H9 (cell line): ENCODE data around the gene RPUSD2. TPM values are rescaled to one million over a fixed set of nuclear protein-coding genes. Genes with fewer than 3 reads are reported as not detected.

Experiments
- DNase-seq: peaks from one replicate; pipeline ENCODE4 v3.0.0-alpha.2; 2017
- H2AFZ ChIP-seq: one replicate; pipeline ENCODE4 v1.6.1; 2013; ENCODE audit warnings: mild to moderate bottlenecking, low read length, control low read depth, moderate library complexity
- H2AK5ac ChIP-seq: 2 replicates; pipeline ENCODE4 v1.6.1; 2013; ENCODE audit warnings: low read length, control low read depth, mixed read lengths; ENCODE audit not compliant: insufficient read length
- H2BK120ac ChIP-seq: one replicate; pipeline ENCODE4 v1.6.1; 2013; ENCODE audit warnings: low read depth, mild to moderate bottlenecking, low read length, control low read depth, inconsistent platforms; ENCODE audit not compliant: poor library complexity, severe bottlenecking
- H2BK12ac ChIP-seq: 2 replicates; pipeline ENCODE4 v1.6.1; 2013; ENCODE audit warnings: low read length, control low read depth, mixed read lengths, low read depth; ENCODE audit not compliant: insufficient read length
- H2BK15ac ChIP-seq: 2 replicates; pipeline ENCODE4 v1.6.1; 2013; ENCODE audit warnings: low read depth, low read length, control low read depth
- H2BK20ac ChIP-seq: one replicate; pipeline ENCODE4 v1.6.1; 2013; ENCODE audit warnings: low read depth, mild to moderate bottlenecking, low read length, control low read depth, inconsistent platforms; ENCODE audit not compliant: poor library complexity, severe bottlenecking
- H2BK5ac ChIP-seq: 2 replicates; pipeline ENCODE4 v1.6.1; 2013; ENCODE audit warnings: low read length, control low read depth, mixed read lengths; ENCODE audit not compliant: insufficient read length
- H3K14ac ChIP-seq: 2 replicates; pipeline ENCODE4 v1.6.1; 2013; ENCODE audit warnings: low read length, control low read depth; ENCODE audit not compliant: insufficient read depth
- H3K18ac ChIP-seq: 2 replicates; pipeline ENCODE4 v1.6.1; 2013; ENCODE audit warnings: low read depth, mild to moderate bottlenecking, mixed read lengths, low read length, control low read depth; ENCODE audit not compliant: insufficient read length
- H3K23ac ChIP-seq: 2 replicates; pipeline ENCODE4 v1.6.1; 2013; ENCODE audit warnings: low read length, control low read depth, mixed read lengths, low read depth; ENCODE audit not compliant: insufficient read length
- H3K23me2 ChIP-seq: 2 replicates; pipeline ENCODE4 v1.6.1; 2013; ENCODE audit warnings: low read depth, mild to moderate bottlenecking, mixed read lengths, low read length, control low read depth; ENCODE audit not compliant: insufficient read length, poor library complexity, severe bottlenecking
- H3K27ac ChIP-seq: 2 replicates; pipeline ENCODE4 v1.5.1; 2013; ENCODE audit warnings: low read length, control low read depth, mixed read lengths, low read depth; ENCODE audit not compliant: insufficient read length
- H3K27me3 ChIP-seq: 2 replicates; pipeline ENCODE4 v1.6.1; 2013; ENCODE audit warnings: low read length, control low read depth, inconsistent platforms; ENCODE audit not compliant: insufficient read depth
- H3K4ac ChIP-seq: 2 replicates; pipeline ENCODE4 v1.6.1; 2013; ENCODE audit warnings: low read depth, mild to moderate bottlenecking, control low read depth, inconsistent platforms, low read length, moderate library complexity
- H3K4me1 ChIP-seq: 2 replicates; pipeline ENCODE4 v1.6.1; 2013; ENCODE audit warnings: low read length, control low read depth, inconsistent platforms; ENCODE audit not compliant: insufficient read depth
- H3K4me2 ChIP-seq: 2 replicates; pipeline ENCODE4 v1.6.1; 2013; ENCODE audit warnings: low read length, control low read depth, mixed read lengths; ENCODE audit not compliant: insufficient read length, insufficient read depth
- H3K56ac ChIP-seq: 2 replicates; pipeline ENCODE4 v1.6.1; 2013; ENCODE audit warnings: low read depth, mild to moderate bottlenecking, mixed read lengths, low read length, control low read depth; ENCODE audit not compliant: insufficient read length
- H3K79me1 ChIP-seq: 2 replicates; pipeline ENCODE4 v1.6.1; 2013; ENCODE audit warnings: low read depth, mild to moderate bottlenecking, moderate library complexity, low read length, control low read depth, inconsistent platforms; ENCODE audit not compliant: insufficient read depth, poor library complexity, severe bottlenecking
- H3K79me2 ChIP-seq: 2 replicates; pipeline ENCODE4 v1.6.1; 2013; ENCODE audit warnings: low read length, control low read depth, inconsistent platforms; ENCODE audit not compliant: insufficient read depth
- H3K9ac ChIP-seq: 2 replicates; pipeline ENCODE4 v1.6.1; 2013; ENCODE audit warnings: low read length, control low read depth, mixed read lengths; ENCODE audit not compliant: insufficient read length; ENCODE audit errors: extremely low read depth
- H3K9me3 ChIP-seq: one replicate; pipeline ENCODE4 v1.6.1; 2013; ENCODE audit warnings: low read depth, low read length, inconsistent platforms; ENCODE audit not compliant: control insufficient read depth
- H3T11ph ChIP-seq: one replicate; pipeline ENCODE4 v1.6.1; 2013; ENCODE audit warnings: mild to moderate bottlenecking, low read length, control low read depth, inconsistent platforms
- H4K20me1 ChIP-seq: one replicate; pipeline ENCODE4 v1.6.1; 2013; ENCODE audit not compliant: control insufficient read depth, insufficient read length, insufficient read depth
- H4K5ac ChIP-seq: 2 replicates; pipeline ENCODE4 v1.6.1; 2013; ENCODE audit warnings: low read depth, mild to moderate bottlenecking, mixed read lengths, low read length, control low read depth; ENCODE audit not compliant: insufficient read length
- H4K8ac ChIP-seq: replicated peaks from 2 replicates; pipeline ENCODE4 v1.6.1; 2013; ENCODE audit warnings: low read length, control low read depth, mixed read lengths, low read depth; ENCODE audit not compliant: insufficient read length
- H4K91ac ChIP-seq: 2 replicates; pipeline ENCODE4 v1.6.1; 2013; ENCODE audit warnings: low read depth, mild to moderate bottlenecking, moderate library complexity, mixed read lengths, low read length, control low read depth; ENCODE audit not compliant: insufficient read length
- H3K27ac Mint-ChIP-seq, 3 experiments: 2 replicates in 2 of 3; 3 replicates in 1 of 3; pipeline ENCODE4 v1.8.0; 2020 to 2021; ENCODE audit warnings: mixed read lengths in 3 of 3, mild to moderate bottlenecking in 1 of 3, moderate library complexity in 1 of 3
- H3K27me3 Mint-ChIP-seq: 2 replicates; pipeline ENCODE4 v1.8.0; 2021; ENCODE audit warnings: low read depth, mild to moderate bottlenecking, moderate library complexity, mixed read lengths
- H3K36me3 Mint-ChIP-seq, 3 experiments: 2 replicates in 2 of 3; 3 replicates in 1 of 3; pipeline ENCODE4 v1.8.0; 2020 to 2021; ENCODE audit warnings: low read depth in 3 of 3, mixed read lengths in 3 of 3; ENCODE audit not compliant: insufficient read depth in 1 of 3
- H3K4me1 Mint-ChIP-seq, 2 experiments: 2 replicates each; pipeline ENCODE4 v1.8.0; 2020; ENCODE audit warnings: mixed read lengths in 2 of 2
- H3K4me3 Mint-ChIP-seq, 2 experiments: 2 replicates in 1 of 2; 3 replicates in 1 of 2; pipeline ENCODE4 v1.8.0; 2020 to 2021; ENCODE audit warnings: mild to moderate bottlenecking in 2 of 2, mixed read lengths in 2 of 2, moderate library complexity in 1 of 2
- H3K9me3 Mint-ChIP-seq, 2 experiments: 2 replicates in 1 of 2; 3 replicates in 1 of 2; pipeline ENCODE4 v1.8.0; 2020; ENCODE audit warnings: mild to moderate bottlenecking in 2 of 2, mixed read lengths in 2 of 2, moderate library complexity in 1 of 2
- WGBS: extraction: QIAGEN DNeasy Blood & Tissue Kit; methylation state at CpG from one replicate; pipeline ENCODE4 v1.1.7; 2013; ENCODE audit warnings: missing lambda C conversion rate, low lambda C conversion rate, mixed read lengths; ENCODE audit not compliant: insufficient read length; ENCODE audit errors: extremely low coverage; 5-methylcytosine and 5-hydroxymethylcytosine counted together
- total RNA-seq: library from RNA; stranded (reverse); gene quantifications from 2 replicates; pipeline ENCODE4 v1.2.1, GENCODE V29; 2021
- TF ChIP-seq, protein P1 (sequence below): fragments of 200-600 bp; sonication (generic); conservative IDR thresholded peaks from 3 replicates; pipeline ENCODE4 v1.8.0; 2021; ENCODE audit warnings: antibody characterized with exemption, mild to moderate bottlenecking

Gene RPUSD2
- total RNA-seq, 1 experiment from 2014 or later: 25.7 TPM

DNA sequence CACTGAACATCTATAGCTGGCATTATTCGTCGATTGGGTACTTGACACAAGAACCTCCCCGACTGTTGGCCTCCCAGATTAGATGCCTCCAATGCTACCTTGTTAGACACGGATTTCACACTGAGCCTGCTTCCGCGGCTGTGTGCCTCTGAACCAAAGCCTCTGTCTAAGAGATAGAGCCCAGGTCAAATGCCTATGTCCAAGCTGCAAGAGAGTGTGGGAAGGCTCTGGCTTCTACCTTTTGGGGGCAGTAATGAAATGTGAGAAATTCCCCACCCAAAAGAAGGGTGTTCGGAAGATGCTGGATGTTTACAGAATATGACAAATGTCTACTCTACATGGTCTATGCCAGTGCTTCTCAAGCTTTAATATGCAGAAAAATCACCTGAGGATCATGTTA is 2.0 kb upstream of the RPUSD2 start:
- no peak overlapping the region for H4K5ac ChIP-seq
- H3K4ac ChIP-seq: no peak overlapping the region
- no peaks in the 10 kb centered on the region; a peak in 1 of 5 replicates for H3K9me3 Mint-ChIP-seq
- no peak overlapping the region for H3T11ph ChIP-seq
- H4K91ac ChIP-seq: no peak overlapping the region
- H2BK20ac ChIP-seq: no peak overlapping the region
- no peak overlapping the region for H2BK12ac ChIP-seq
- no peaks in the 10 kb centered on the region for H3K27me3 ChIP-seq
- H3K4me1 ChIP-seq: no peaks in the 10 kb centered on the region
- no peak overlapping the region for H2BK15ac ChIP-seq
- no peak overlapping the region for H3K9ac ChIP-seq
- peaks cover 6% of the 10 kb centered on the region; the same call in 1 of the 2 replicates for H3K79me2 ChIP-seq
- no peak overlapping the region for H3K27ac ChIP-seq
- peaks cover 3% of the 10 kb centered on the region for H3K23me2 ChIP-seq
- TF ChIP-seq, protein P1, sequence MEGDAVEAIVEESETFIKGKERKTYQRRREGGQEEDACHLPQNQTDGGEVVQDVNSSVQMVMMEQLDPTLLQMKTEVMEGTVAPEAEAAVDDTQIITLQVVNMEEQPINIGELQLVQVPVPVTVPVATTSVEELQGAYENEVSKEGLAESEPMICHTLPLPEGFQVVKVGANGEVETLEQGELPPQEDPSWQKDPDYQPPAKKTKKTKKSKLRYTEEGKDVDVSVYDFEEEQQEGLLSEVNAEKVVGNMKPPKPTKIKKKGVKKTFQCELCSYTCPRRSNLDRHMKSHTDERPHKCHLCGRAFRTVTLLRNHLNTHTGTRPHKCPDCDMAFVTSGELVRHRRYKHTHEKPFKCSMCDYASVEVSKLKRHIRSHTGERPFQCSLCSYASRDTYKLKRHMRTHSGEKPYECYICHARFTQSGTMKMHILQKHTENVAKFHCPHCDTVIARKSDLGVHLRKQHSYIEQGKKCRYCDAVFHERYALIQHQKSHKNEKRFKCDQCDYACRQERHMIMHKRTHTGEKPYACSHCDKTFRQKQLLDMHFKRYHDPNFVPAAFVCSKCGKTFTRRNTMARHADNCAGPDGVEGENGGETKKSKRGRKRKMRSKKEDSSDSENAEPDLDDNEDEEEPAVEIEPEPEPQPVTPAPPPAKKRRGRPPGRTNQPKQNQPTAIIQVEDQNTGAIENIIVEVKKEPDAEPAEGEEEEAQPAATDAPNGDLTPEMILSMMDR: peak; percentile 63
- WGBS: no CpG with 5 or more reads among the region's 7 CpGs
- DNase-seq: peak; percentile 49
- H3K56ac ChIP-seq: no peak overlapping the region
- H3K79me1 ChIP-seq: no peaks in the 10 kb centered on the region
- H3K36me3 Mint-ChIP-seq: peaks cover 2 to 11% (median 9%) of the 10 kb centered on the region in 3 experiments; a peak in 5 of 7 replicates
- no peak overlapping the region for H3K14ac ChIP-seq
- H2AFZ ChIP-seq: no peak overlapping the region
- peaks cover 2% of the 10 kb centered on the region; the same call in 1 of the 2 replicates for H3K27me3 Mint-ChIP-seq
- no peak overlapping the region for H3K4me3 Mint-ChIP-seq
- H2BK120ac ChIP-seq: no peak overlapping the region
- no peak overlapping the region for H3K4me2 ChIP-seq
- H4K8ac ChIP-seq: no peak overlapping the region
- H2BK5ac ChIP-seq: no peak overlapping the region
- H3K4me1 Mint-ChIP-seq: peaks cover 29 to 31% of the 10 kb centered on the region in 2 experiments
- no peak overlapping the region for H2AK5ac ChIP-seq
- H3K23ac ChIP-seq: no peak overlapping the region
- no peaks in the 10 kb centered on the region for H3K9me3 ChIP-seq
- no peaks in the 10 kb centered on the region for H4K20me1 ChIP-seq
- no peak overlapping the region for H3K27ac Mint-ChIP-seq
- H3K18ac ChIP-seq: no peak overlapping the region
